ENCODE data around the gene NAV2.

GRCh38 chr11:19724765-19725164, 12.1 kb downstream of the NAV2 start:
- TF ChIP-seq CTCF (IDR thresholded peaks at IDR 0.05; ENCODE audit: borderline replicate concordance, extremely low read depth, low read length, poor library complexity, severe bottlenecking), result no peak
- no peak for TF ChIP-seq EZH2 (IDR thresholded peaks at IDR 0.05; ENCODE audit: borderline replicate concordance, low read depth, low read length, severe bottlenecking)

Measured in DND-41 (cell line).